Measurements from ENCODE around the gene CALCR.

GRCh38 chr7:93471456-93471855 is 103.1 kb downstream of the CALCR start:
- TF ChIP-seq RAD21 (IDR thresholded peaks at IDR 0.05; ENCODE audit: low read length) (no peak), CTCF (conservative IDR thresholded peaks at IDR 0.05; ENCODE audit: low read depth, low read length) (no peak), MXI1 (IDR thresholded peaks at IDR 0.05; ENCODE audit: borderline replicate concordance, low read depth, low read length) (no peak), MAZ (IDR thresholded peaks at IDR 0.05; ENCODE audit: borderline replicate concordance, low read depth, low read length) (no peak), POLR2A (IDR thresholded peaks at IDR 0.05; ENCODE audit: low read depth, low read length) (no peak), SMC3 (IDR thresholded peaks at IDR 0.05; ENCODE audit: low read depth, low read length) (no peak), NFE2L2 (IDR thresholded peaks at IDR 0.05; ENCODE audit: low read depth, low read length) (no peak), CHD1 (IDR thresholded peaks at IDR 0.05; ENCODE audit: low read depth, low read length) (no peak), ELK1 (IDR thresholded peaks at IDR 0.05; ENCODE audit: borderline replicate concordance, low read depth, low read length) (no peak), RFX5 (IDR thresholded peaks at IDR 0.05; ENCODE audit: low read depth, low read length) (no peak), USF2 (IDR thresholded peaks at IDR 0.05; ENCODE audit: low read depth, low read length) (no peak), CEBPB (IDR thresholded peaks at IDR 0.05; ENCODE audit: low read depth, low read length) (no peak), RCOR1 (IDR thresholded peaks at IDR 0.05; ENCODE audit: insufficient replicate concordance, low read length) (no peak), MAFK (IDR thresholded peaks at IDR 0.05; ENCODE audit: low read depth, low read length) (no peak)

Data from IMR-90 (cell line).